Fibroblast of mammary gland (primary cell): Measurements from ENCODE around the gene SARNP.

ENCODE experiments used
- DNase-seq: peaks from one replicate; pipeline ENCODE4 v3.0.0-alpha.2; 2010; ENCODE audit warnings: low read depth
- H3K4me3 ChIP-seq: 2 replicates; pipeline ENCODE4 v1.5.1; 2011; ENCODE audit warnings: low read depth, mild to moderate bottlenecking, low read length, moderate library complexity; ENCODE audit not compliant: control insufficient read depth
- TF ChIP-seq, protein P1 (sequence below): conservative IDR thresholded peaks from 2 replicates; pipeline ENCODE4 v1.5.1; 2011; ENCODE audit warnings: low read depth, low read length, inconsistent platforms; ENCODE audit not compliant: control insufficient read depth, insufficient read depth

Gene SARNP

DNA sequence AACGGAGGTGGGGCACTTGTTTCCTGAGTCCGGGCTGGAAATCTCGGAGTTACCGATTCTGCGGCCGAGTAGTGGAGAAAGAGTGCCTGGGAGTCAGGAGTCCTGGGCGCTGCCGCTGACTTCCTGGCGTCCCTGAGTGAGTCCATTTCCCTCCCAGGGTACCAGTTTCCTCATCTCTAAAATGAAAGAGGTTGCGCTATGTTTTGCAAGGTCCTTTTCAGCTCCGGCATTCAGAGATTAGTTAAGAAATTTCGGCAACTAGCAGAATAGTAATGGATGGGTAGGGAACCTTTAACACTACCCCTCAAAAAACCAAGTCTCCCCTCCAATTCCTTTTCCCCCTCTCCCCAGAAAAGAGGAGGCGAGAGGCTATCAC is 101.0 kb downstream of the SARNP start:
- TF ChIP-seq, protein P1, sequence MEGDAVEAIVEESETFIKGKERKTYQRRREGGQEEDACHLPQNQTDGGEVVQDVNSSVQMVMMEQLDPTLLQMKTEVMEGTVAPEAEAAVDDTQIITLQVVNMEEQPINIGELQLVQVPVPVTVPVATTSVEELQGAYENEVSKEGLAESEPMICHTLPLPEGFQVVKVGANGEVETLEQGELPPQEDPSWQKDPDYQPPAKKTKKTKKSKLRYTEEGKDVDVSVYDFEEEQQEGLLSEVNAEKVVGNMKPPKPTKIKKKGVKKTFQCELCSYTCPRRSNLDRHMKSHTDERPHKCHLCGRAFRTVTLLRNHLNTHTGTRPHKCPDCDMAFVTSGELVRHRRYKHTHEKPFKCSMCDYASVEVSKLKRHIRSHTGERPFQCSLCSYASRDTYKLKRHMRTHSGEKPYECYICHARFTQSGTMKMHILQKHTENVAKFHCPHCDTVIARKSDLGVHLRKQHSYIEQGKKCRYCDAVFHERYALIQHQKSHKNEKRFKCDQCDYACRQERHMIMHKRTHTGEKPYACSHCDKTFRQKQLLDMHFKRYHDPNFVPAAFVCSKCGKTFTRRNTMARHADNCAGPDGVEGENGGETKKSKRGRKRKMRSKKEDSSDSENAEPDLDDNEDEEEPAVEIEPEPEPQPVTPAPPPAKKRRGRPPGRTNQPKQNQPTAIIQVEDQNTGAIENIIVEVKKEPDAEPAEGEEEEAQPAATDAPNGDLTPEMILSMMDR, result no peak
- peak overlapping the region; percentile 73 for H3K4me3 ChIP-seq
- no peak for DNase-seq

DNA sequence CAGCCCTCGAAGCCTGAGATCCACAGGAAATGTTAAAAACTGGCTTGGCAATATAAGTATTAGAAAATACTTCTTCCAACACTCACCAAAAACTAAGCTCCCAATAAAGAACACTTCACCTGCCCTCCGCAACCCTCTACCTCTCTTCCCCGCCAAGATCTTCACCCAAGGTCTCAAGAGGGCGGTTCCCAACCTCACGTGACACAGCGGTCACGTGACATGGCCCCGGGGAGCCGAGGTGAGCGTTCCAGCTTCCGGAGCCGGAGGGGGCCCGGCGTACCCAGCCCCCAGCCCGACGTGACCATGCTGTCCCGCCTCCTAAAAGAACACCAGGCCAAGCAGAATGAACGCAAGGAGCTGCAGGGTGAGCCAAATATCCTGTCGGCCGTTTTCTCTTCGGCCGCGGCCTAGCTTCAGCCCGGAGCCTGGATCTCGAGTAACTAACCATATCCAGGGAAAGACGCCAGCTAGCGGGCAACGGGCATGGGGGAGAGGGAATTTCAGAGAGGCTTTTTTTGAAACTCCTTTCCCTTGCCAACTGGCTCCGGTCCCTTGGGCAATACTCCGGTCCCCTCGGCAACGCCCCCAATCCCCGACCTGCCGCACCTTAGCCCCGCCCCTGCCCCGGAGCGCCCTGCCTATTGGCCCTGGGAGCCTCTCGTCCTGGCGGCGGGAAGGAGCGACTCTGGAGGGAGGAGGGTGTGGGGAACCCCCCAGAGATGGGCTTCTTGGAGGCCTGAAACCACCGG is 101.5 kb downstream of the SARNP start, which contains the start of gene BLOC1S1:
Gene BLOC1S1, plus strand, starts transcription at position 214 of the 749 bp plus-strand sequence. Its CDS starts 6 bp downstream, at position 220.
- peak; percentile 94 for DNase-seq
- TF ChIP-seq, protein P1, result no peak
- H3K4me3 ChIP-seq, result peak within 1 kb of the TSS; percentile 73

DNA sequence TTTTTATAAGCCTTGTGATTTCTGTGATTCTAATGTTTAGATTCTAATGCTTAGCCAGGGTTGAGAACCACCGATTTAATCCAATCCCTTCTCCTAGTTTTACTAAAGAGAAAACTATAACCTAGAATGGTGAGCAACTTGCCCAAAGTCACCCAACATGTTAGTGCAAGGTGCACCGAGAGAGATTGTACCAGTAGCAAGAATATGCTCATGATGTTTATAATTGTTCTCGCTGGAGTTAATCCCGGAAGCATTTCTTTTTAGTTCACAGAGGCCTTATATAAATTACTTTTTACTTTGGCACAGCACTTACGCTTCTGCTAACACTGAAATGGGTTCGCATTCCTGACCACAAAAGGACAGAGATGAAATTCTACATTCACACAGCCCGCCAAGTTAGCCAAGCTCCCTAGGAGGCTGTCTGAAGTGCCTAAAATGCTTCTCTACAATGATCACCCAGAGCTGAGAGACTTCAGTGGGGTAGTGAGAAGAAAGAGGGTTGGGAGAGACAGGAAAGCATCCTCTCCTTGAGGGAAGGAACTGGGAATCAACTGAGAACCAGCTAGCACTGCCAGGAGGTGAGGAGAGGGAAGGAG is 102.3 kb downstream of the SARNP start:
- peak overlapping the region; percentile 73 for H3K4me3 ChIP-seq
- TF ChIP-seq, protein P1, result no peak
- no peak for DNase-seq

DNA sequence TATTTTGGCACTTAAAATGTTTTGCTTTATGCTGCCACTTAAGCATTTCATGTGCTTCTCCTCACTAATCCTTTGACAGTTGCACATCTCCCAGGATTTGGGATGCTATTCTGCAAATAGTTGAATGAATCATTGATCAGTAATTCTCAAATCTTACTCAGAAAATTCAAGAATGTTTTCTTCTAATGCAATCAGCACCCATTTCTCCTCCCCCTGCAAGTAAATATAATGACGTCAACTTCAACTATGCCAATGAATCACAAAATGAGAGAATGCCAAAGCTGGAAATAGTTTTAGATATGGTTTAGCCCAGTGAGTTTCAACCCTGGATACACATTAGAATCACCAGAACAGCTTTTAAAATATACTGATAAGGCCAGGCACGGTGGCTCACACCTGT is 103.8 kb downstream of the SARNP start:
- TF ChIP-seq, protein P1, result no peak
- DNase-seq, result peak; percentile 96
- no peak overlapping the region for H3K4me3 ChIP-seq

DNA sequence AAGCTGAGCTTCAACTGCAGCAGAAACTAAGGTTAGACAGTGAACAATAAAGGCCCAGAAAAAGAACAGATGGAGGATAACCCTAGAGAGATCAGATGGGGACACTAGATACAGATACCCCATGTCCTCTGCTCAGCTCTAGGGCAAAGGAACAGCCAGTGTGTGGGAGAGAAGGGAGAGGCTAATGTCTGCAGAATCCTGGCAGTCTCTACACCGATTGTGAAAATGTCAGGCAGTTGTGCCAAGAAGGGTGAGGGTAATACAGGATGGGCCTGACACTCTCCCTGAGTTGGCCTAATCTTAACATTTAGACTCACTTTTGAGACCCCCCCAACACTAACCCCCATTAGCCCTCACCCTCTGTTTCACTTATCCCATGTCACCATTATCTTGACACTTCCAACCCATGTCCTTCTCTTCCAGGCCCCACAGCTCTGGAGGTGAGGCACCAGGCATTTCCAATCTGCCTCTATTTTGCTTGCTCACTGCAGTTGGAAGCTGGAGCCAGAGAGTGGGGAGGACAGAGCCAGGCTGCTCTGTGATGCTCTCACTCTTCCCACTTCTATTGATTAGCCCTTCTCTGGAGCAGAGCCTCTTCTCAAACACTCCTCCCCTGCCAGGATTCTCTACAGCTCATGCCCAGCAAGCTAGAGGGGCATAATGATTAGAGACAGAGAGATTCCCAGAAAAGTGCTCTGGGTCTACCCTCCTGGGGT is 104.7 kb downstream of the SARNP start:
- no peak for DNase-seq

More for the DNA sequence above, 104.7 kb downstream of the SARNP start:
- TF ChIP-seq, protein P1, result no peak
- no peak overlapping the region for H3K4me3 ChIP-seq
